ENCODE data around the gene C22orf31.
"Not testable (repeated sequence)": the region's sequence is repeated elsewhere in the genome, so short reads cannot be mapped to it uniquely, and the experiment has no call there.

Gene C22orf31

DNA sequence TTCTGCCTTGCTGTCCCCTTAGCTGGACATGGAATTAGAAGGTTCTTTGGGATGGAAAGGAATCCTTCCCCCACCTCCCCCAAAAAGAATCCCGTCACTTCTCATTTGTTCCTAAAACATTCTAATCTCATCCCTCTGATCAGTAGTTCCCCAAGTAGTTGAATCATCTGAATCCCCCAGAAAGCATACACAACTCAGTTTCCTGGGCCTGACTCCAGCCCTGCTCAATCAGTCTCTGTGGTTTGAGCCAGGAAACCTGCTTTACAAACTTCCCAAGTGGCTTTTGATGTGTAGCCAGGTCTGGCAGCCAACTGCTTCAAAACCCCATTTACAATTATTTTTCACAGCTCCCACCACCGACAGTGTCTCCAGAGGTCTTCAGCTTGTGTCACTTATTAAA is 20.2 kb downstream of the C22orf31 start:
- H3K4me3 ChIP-seq (ENCODE audit: low read depth in 1 of 5, low read length in 5 of 5) = no peak overlapping the region
- H3K9ac ChIP-seq (ENCODE audit: low read length in 5 of 5) = peak overlapping the region in 1 of 5 donors; percentile 32
- peaks cover 0 to 21% (median 16%) of the 10 kb centered on the region in 5 donors for H3K36me3 ChIP-seq (ENCODE audit: control insufficient read depth in 5 of 5, insufficient read depth in 5 of 5, low read length in 5 of 5)
- H3K4me1 ChIP-seq (ENCODE audit: control insufficient read depth in 5 of 5, insufficient read depth in 5 of 5, low read length in 5 of 5) = peaks cover 0 to 14% (median 8%) of the 10 kb centered on the region in 5 donors
- no peak overlapping the region for H3K27ac ChIP-seq (ENCODE audit: low read depth, low read length)
- H3K27me3 ChIP-seq (ENCODE audit: control insufficient read depth in 5 of 5, insufficient read depth in 4 of 5, low read length in 5 of 5) = no peaks in the 10 kb centered on the region
- H3K9me3 ChIP-seq (ENCODE audit: control insufficient read depth in 5 of 5, low read length in 5 of 5) = no peaks in the 10 kb centered on the region

DNA sequence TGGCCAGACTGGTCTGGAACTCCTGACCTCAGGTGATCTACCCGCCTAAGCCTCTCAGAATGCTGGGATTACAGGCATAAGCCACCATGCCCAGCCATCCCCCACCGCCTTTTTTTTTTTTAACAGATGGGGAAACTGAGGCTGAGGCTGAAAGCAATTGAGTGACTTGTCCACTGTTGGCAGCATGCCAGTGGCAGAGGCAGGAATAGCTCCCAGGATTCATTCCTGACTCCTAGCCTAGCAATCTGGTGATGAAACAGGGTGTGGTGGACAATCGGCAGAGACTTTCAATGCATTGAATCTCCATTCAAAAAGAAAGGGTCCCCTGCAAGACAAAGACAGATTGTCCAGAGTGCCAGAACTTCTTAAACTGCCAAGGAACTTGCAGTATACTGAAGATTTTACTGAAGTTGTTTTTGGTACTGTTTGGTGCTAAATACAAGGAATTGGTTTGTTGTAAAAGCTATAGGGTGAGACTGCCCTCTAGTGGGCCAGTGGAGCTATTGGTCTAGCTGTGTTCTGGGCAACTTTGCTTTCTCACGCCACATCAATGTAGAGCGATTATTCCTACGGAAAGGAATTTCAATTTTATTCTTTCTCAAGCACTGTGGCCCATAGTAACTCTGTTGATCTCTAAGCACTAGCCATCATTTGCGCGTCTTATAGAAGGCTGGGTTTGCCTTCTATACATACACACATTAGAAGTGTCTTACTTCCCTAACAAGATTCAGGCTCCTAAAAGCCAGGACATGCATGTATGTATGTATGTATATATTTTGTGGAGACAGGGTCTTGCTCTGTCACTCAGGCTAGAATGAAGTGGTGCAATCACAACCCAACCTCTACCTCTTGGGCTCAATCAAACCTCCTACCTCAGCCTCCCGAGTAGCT is 21.0 kb downstream of the C22orf31 start:
- Histone ChIP-seq H3K9me3 (ENCODE audit: control insufficient read depth in 5 of 5, low read length in 5 of 5) (no peaks in the 10 kb centered on the region), H3K36me3 (ENCODE audit: control insufficient read depth in 5 of 5, insufficient read depth in 5 of 5, low read length in 5 of 5) (peaks cover 0 to 13% (median 8%) of the 10 kb centered on the region in 5 donors), H3K27me3 (ENCODE audit: control insufficient read depth in 5 of 5, insufficient read depth in 4 of 5, low read length in 5 of 5) (no peaks in the 10 kb centered on the region), H3K4me1 (ENCODE audit: control insufficient read depth in 5 of 5, insufficient read depth in 5 of 5, low read length in 5 of 5) (peaks cover 0 to 14% (median 8%) of the 10 kb centered on the region in 5 donors), H3K4me3 (ENCODE audit: low read depth in 1 of 5, low read length in 5 of 5) (peak overlapping the region in 1 of 5 donors; percentile 9), H3K27ac (ENCODE audit: low read depth, low read length) (no peak overlapping the region), H3K9ac (ENCODE audit: low read length in 5 of 5) (no peak overlapping the region)

DNA sequence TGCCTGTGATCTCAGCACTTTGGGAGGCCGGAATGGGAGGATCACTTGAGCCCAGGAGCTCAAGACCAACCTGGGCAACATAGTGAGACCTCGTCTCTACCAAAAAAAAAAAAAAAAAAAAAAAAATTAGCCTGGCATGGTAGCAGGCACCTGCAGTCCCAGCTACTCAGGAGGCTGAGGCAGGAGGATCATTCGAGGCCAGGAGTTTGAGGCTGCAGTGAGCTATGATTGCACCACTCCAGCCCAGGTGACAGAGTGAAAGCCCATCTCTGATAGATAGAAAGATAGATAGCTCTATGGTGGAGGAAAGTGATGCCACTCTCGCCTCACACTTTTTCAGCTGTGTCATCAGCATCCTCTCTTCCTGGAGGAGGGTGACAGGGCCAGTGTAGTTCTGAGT is 21.9 kb downstream of the C22orf31 start:
- H3K27ac ChIP-seq (ENCODE audit: low read depth, low read length); H3K9me3 ChIP-seq (ENCODE audit: control insufficient read depth in 5 of 5, low read length in 5 of 5): not testable (repeated sequence)
- H3K4me1 ChIP-seq (ENCODE audit: control insufficient read depth in 5 of 5, insufficient read depth in 5 of 5, low read length in 5 of 5) = peaks cover 0 to 14% (median 8%) of the 10 kb centered on the region in 5 donors

DNA sequence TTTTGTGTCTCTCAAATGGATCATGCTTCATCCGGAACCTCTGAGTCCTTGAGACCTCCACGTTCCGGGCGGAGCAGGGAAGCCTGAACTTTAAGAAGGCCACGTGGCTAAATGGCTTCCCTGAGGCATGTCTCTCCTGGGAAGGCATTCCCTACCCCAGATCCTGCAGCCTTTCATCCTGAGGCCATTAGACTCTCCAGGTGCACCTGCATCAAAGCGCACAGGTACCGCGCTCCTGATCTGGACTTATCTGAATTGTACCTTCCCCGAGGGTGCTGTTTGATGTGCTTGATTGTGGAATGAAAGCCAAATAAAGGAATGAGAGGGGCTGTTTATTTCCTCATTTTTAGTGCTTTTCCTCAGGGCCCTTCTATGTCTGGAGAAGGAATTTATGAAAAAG is 22.5 kb downstream of the C22orf31 start:
- no peaks in the 10 kb centered on the region for H3K27me3 ChIP-seq (ENCODE audit: control insufficient read depth in 5 of 5, insufficient read depth in 4 of 5, low read length in 5 of 5)
- H3K9me3 ChIP-seq (ENCODE audit: control insufficient read depth in 5 of 5, low read length in 5 of 5) = no peaks in the 10 kb centered on the region
- H3K4me3 ChIP-seq (ENCODE audit: low read depth in 1 of 5, low read length in 5 of 5) = no peak overlapping the region
- no peak overlapping the region for H3K27ac ChIP-seq (ENCODE audit: low read depth, low read length)
- H3K4me1 ChIP-seq (ENCODE audit: control insufficient read depth in 5 of 5, insufficient read depth in 5 of 5, low read length in 5 of 5) = peaks cover 0 to 14% (median 8%) of the 10 kb centered on the region in 5 donors
- no peak overlapping the region for H3K9ac ChIP-seq (ENCODE audit: low read length in 5 of 5)
- peaks cover 0 to 8% (median 4%) of the 10 kb centered on the region in 5 donors for H3K36me3 ChIP-seq (ENCODE audit: control insufficient read depth in 5 of 5, insufficient read depth in 5 of 5, low read length in 5 of 5)

More for the DNA sequence above, 21.9 kb downstream of the C22orf31 start:
- H3K4me3 ChIP-seq (ENCODE audit: low read depth in 1 of 5, low read length in 5 of 5); H3K9ac ChIP-seq (ENCODE audit: low read length in 5 of 5); H3K27me3 ChIP-seq (ENCODE audit: control insufficient read depth in 5 of 5, insufficient read depth in 4 of 5, low read length in 5 of 5): not testable (repeated sequence)
- H3K36me3 ChIP-seq (ENCODE audit: control insufficient read depth in 5 of 5, insufficient read depth in 5 of 5, low read length in 5 of 5) = peaks cover 0 to 13% (median 5%) of the 10 kb centered on the region in 5 donors

DNA sequence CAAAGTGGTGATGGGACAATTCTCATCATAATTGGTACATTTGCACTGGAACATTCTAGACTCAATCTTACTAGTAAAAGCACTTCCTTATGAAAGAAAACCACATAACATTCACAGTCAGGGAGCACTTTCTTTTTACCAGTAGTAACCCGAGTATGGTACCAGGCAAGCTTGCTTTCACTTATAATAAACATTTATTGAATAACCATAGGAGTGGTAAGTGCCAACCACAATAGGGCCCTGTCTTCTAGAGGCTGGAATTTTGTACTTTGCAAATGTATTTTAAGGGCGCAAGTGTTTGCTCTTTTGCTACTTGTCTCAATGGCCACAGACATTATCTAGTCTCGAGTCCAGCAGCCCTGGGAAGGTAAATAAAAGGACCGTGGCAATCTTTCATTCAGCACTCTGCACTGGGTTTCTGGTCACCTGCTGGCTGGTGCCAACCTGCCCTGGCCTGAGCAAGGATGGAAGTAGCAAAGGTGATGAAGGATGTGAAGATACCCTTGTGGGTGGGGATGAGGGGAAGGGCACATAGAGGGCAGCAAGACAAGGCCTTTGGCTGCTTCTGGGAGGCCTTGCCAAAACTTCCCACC is 24.2 kb downstream of the C22orf31 start:
- Histone ChIP-seq H3K4me1 (ENCODE audit: control insufficient read depth in 5 of 5, insufficient read depth in 5 of 5, low read length in 5 of 5) (peaks cover 0 to 14% (median 10%) of the 10 kb centered on the region in 5 donors), H3K27me3 (ENCODE audit: control insufficient read depth in 5 of 5, insufficient read depth in 4 of 5, low read length in 5 of 5) (no peaks in the 10 kb centered on the region), H3K9ac (ENCODE audit: low read length in 5 of 5) (no peak overlapping the region), H3K36me3 (ENCODE audit: control insufficient read depth in 5 of 5, insufficient read depth in 5 of 5, low read length in 5 of 5) (no peaks in the 10 kb centered on the region), H3K9me3 (ENCODE audit: control insufficient read depth in 5 of 5, low read length in 5 of 5) (no peaks in the 10 kb centered on the region), H3K4me3 (ENCODE audit: low read depth in 1 of 5, low read length in 5 of 5) (no peak overlapping the region), H3K27ac (ENCODE audit: low read depth, low read length) (no peak overlapping the region)

DNA sequence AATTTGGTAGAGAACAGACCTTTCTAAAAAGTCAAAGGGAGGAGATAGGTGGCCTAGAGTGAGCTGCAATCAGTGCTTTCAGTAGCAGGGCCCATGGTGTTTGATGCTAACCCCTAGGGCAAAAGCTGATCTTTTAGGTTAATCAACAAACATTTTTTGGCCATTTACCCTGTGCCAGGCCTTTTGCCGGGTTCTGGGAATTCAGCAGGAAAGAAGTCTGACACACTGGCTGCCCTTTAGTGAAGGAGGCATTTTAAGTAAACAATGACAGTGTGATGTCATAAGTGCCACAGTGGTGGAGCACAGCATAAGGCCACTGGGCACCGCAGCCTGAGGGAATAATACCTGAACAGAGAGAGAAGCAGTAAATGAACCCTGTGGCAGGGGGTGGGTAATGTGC is 29.0 kb downstream of the C22orf31 start:
- peaks cover 0 to 22% (median 20%) of the 10 kb centered on the region in 5 donors for H3K4me1 ChIP-seq (ENCODE audit: control insufficient read depth in 5 of 5, insufficient read depth in 5 of 5, low read length in 5 of 5)
- peak overlapping the region in 1 of 5 donors; percentile 6 for H3K9ac ChIP-seq (ENCODE audit: low read length in 5 of 5)
- no peaks in the 10 kb centered on the region for H3K27me3 ChIP-seq (ENCODE audit: control insufficient read depth in 5 of 5, insufficient read depth in 4 of 5, low read length in 5 of 5)
- H3K9me3 ChIP-seq (ENCODE audit: control insufficient read depth in 5 of 5, low read length in 5 of 5) = no peaks in the 10 kb centered on the region
- no peak overlapping the region for H3K27ac ChIP-seq (ENCODE audit: low read depth, low read length)
- H3K4me3 ChIP-seq (ENCODE audit: low read depth in 1 of 5, low read length in 5 of 5) = no peak overlapping the region
- no peaks in the 10 kb centered on the region for H3K36me3 ChIP-seq (ENCODE audit: control insufficient read depth in 5 of 5, insufficient read depth in 5 of 5, low read length in 5 of 5)

DNA sequence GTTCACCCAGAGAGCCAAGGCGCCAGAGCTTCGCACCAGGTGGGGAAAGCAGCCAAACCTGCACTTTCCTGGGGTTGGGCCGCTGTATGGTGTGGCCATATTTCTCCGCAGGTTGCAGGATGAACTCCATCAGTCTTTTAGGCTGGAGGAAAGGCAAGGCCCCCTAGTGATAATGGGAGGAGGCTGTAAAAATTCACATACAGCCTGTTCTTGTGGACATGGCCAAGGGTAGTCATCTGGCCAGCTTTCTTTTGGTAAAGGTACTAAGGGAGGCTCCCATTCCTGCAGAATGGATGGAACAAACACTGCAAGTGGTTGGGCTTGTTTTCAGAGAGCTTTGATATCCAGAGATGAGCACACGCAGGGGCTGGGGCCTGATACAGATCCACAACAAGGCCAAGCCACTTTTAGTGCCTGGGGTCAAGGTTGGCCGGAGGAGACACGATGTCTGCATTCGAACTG is 29.6 kb downstream of the C22orf31 start:
- Histone ChIP-seq H3K4me3 (ENCODE audit: low read depth in 1 of 5, low read length in 5 of 5) (no peak overlapping the region), H3K27ac (ENCODE audit: low read depth, low read length) (peak overlapping the region; percentile 46), H3K9ac (ENCODE audit: low read length in 5 of 5) (no peak overlapping the region)

DNA sequence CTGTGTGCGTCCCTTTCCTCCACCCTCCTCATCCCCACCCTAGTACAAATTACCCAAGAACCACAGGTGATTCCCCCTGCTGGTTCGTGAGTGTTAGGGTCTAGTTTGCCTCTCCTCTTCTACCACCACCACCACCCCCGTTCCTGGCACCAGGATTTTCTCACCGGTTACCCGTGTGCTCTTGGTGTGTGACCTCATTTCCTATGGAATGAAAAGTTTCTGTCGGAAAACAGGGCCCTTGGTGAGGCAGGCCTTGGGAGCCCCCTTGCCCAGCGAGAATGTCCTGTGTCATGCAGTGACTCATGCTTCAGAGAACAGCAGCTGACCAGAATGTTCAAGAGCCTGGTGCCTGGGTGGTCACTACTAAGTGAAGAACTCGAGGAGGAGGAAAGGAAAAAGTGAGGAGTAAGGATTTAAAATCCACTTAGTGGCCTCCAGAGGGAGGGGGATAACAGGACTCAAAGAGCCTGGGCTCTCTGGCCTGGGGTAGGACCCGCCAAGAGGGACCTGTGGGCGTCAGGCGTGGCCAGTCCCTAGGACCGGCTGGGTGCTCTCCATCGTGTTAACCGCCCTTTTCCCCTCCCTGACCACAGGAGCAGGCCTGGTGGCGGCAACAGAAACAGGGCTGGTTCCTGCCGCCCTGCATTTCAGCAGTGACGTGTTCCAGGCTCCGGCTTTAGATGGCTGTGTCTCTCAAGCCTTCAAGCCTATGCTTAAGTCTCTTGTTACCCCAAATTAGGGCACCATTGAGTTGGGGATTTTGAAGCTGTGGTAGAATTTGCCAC is 30.2 kb downstream of the C22orf31 start:
- Histone ChIP-seq H3K4me3 (ENCODE audit: low read depth in 1 of 5, low read length in 5 of 5) (peak overlapping the region in 3 of 5 donors; percentile 36 to 45 (median 42)), H3K27me3 (ENCODE audit: control insufficient read depth in 5 of 5, insufficient read depth in 4 of 5, low read length in 5 of 5) (no peaks in the 10 kb centered on the region), H3K27ac (ENCODE audit: low read depth, low read length) (peak overlapping the region; percentile 46), H3K9me3 (ENCODE audit: control insufficient read depth in 5 of 5, low read length in 5 of 5) (no peaks in the 10 kb centered on the region), H3K9ac (ENCODE audit: low read length in 5 of 5) (peak overlapping the region in 2 of 5 donors; percentile 0 to 37), H3K4me1 (ENCODE audit: control insufficient read depth in 5 of 5, insufficient read depth in 5 of 5, low read length in 5 of 5) (peaks cover 0 to 22% (median 20%) of the 10 kb centered on the region in 5 donors), H3K36me3 (ENCODE audit: control insufficient read depth in 5 of 5, insufficient read depth in 5 of 5, low read length in 5 of 5) (no peaks in the 10 kb centered on the region)

More for the DNA sequence above, 29.6 kb downstream of the C22orf31 start:
- H3K27me3 ChIP-seq (ENCODE audit: control insufficient read depth in 5 of 5, insufficient read depth in 4 of 5, low read length in 5 of 5) = no peaks in the 10 kb centered on the region
- H3K9me3 ChIP-seq (ENCODE audit: control insufficient read depth in 5 of 5, low read length in 5 of 5) = no peaks in the 10 kb centered on the region
- no peaks in the 10 kb centered on the region for H3K36me3 ChIP-seq (ENCODE audit: control insufficient read depth in 5 of 5, insufficient read depth in 5 of 5, low read length in 5 of 5)
- H3K4me1 ChIP-seq (ENCODE audit: control insufficient read depth in 5 of 5, insufficient read depth in 5 of 5, low read length in 5 of 5) = peaks cover 0 to 22% (median 20%) of the 10 kb centered on the region in 5 donors

DNA sequence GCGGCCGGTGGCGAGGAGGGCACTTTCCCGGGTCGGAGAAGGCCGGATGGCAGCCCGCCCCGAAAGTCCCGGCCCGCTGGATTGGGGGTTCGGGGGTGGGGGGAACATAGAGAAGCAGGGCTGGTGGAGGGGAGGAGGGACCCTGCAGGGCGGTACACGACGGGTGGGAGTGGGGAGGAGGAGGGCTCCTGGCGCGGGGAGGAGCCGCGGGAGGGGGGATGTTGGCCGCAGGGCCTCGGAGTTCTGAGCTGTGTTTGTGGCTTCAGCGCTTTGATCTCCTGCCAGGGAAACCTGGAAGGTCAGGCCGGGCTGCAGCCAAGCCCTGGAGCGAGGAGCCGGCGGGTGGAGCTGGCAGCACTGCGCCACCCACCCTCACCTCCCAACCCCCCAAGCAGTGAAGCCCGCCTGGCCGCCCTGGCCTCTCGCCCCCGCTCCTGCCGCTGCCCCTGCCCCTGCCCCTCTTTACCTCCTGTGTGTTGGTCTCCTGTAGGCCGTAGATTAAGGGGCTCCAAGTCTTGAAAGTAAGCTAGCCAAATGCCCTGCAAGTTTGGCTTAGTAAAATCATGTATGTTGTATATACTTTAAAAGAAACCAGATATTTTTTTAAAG is 30.9 kb downstream of the C22orf31 start:
- peak overlapping the region; percentile 46 for H3K27ac ChIP-seq (ENCODE audit: low read depth, low read length)
- no peaks in the 10 kb centered on the region for H3K9me3 ChIP-seq (ENCODE audit: control insufficient read depth in 5 of 5, low read length in 5 of 5)
- peak overlapping the region in 3 of 5 donors; percentile 16 to 37 (median 26) for H3K9ac ChIP-seq (ENCODE audit: low read length in 5 of 5)
- peak overlapping the region in 4 of 5 donors; percentile 36 to 51 (median 44) for H3K4me3 ChIP-seq (ENCODE audit: low read depth in 1 of 5, low read length in 5 of 5)
- H3K4me1 ChIP-seq (ENCODE audit: control insufficient read depth in 5 of 5, insufficient read depth in 5 of 5, low read length in 5 of 5) = peaks cover 0 to 22% (median 20%) of the 10 kb centered on the region in 5 donors
- no peaks in the 10 kb centered on the region for H3K27me3 ChIP-seq (ENCODE audit: control insufficient read depth in 5 of 5, insufficient read depth in 4 of 5, low read length in 5 of 5)
- no peaks in the 10 kb centered on the region for H3K36me3 ChIP-seq (ENCODE audit: control insufficient read depth in 5 of 5, insufficient read depth in 5 of 5, low read length in 5 of 5)
